NCI-H69 (cell line): Measurements from ENCODE around the gene EFNA4.

ENCODE experiments used
- DNase-seq: peaks from one replicate; lab custom pipeline; 2025; lab: John Stamatoyannopoulos, UW

EFNA4 gene

GRCh38 chr1:155033524-155033923 lies 30.0 kb upstream of the EFNA4 start, which contains the start of the genes DCST1 and DCST2:
Gene DCST1, plus strand, starts transcription at chr1:155033824. Its CDS starts 213 bp downstream, at chr1:155034037.
Gene DCST2, minus strand, starts transcription at chr1:155033781. Its CDS starts 80 bp downstream, at chr1:155033701.
- no peak for DNase-seq

- DNase-seq = no peak
Observed at GRCh38 chr1:155034318-155035208, 29.0 kb upstream of the EFNA4 start.

- no peak for DNase-seq
Observed at GRCh38 chr1:155035936-155036335, 27.6 kb upstream of the EFNA4 start.

- no peak for DNase-seq
Observed at GRCh38 chr1:155037043-155037442, 26.5 kb upstream of the EFNA4 start.

- no peak for DNase-seq
Observed at GRCh38 chr1:155037851-155038441, 25.6 kb upstream of the EFNA4 start.

GRCh38 chr1:155038602-155039307 lies 24.8 kb upstream of the EFNA4 start:
- no peak for DNase-seq

- DNase-seq = no peak
Observed at GRCh38 chr1:155039308-155039669, 24.3 kb upstream of the EFNA4 start.

GRCh38 chr1:155040358-155041093 lies 23.0 kb upstream of the EFNA4 start:
- DNase-seq = no peak

GRCh38 chr1:155042789-155043188 lies 20.8 kb upstream of the EFNA4 start:
- no peak for DNase-seq

- DNase-seq = no peak
Observed at GRCh38 chr1:155043301-155043702, 20.2 kb upstream of the EFNA4 start.

- no peak for DNase-seq
Observed at GRCh38 chr1:155043793-155044192, 19.7 kb upstream of the EFNA4 start.

GRCh38 chr1:155044365-155044764 lies 19.2 kb upstream of the EFNA4 start:
- DNase-seq = no peak

GRCh38 chr1:155044812-155045657 lies 18.5 kb upstream of the EFNA4 start:
- peak; percentile 75 for DNase-seq

GRCh38 chr1:155048449-155049334 lies 14.8 kb upstream of the EFNA4 start:
- DNase-seq = no peak

GRCh38 chr1:155049651-155050559 lies 13.6 kb upstream of the EFNA4 start:
- DNase-seq = peak; percentile 53

GRCh38 chr1:155050560-155051341 lies 12.8 kb upstream of the EFNA4 start, which contains the start of gene ADAM15:
Gene ADAM15, plus strand, starts transcription at chr1:155051316. Its CDS starts 71 bp downstream, at chr1:155051387.
- DNase-seq = peak; percentile 96

GRCh38 chr1:155051342-155051776 lies 12.2 kb upstream of the EFNA4 start:
- DNase-seq = no peak
